Retinal pigment epithelial cell (primary cell): ENCODE results near the gene FREY1.

Experiments
- DNase-seq: peaks from one replicate; pipeline ENCODE4 v3.0.0-alpha.2; 2010; ENCODE audit warnings: low read depth
- H3K4me3 ChIP-seq: 2 replicates; pipeline ENCODE4 v1.5.1; 2011; ENCODE audit warnings: mild to moderate bottlenecking, low read length, control low read depth, moderate library complexity
- CTCF ChIP-seq: conservative IDR thresholded peaks from 2 replicates; pipeline ENCODE4 v1.5.1; 2011; ENCODE audit warnings: low read depth, low read length, control low read depth, inconsistent platforms

Gene FREY1

GRCh38 chr11:45939836-45940235, 32.8 kb upstream of the FREY1 start:
- DNase-seq, result no peak
- no peak for TF ChIP-seq CTCF
- H3K4me3 ChIP-seq, result no peak overlapping the region

GRCh38 chr11:45937916-45938315, 30.8 kb upstream of the FREY1 start:
- DNase-seq, result no peak
- no peak overlapping the region for H3K4me3 ChIP-seq
- TF ChIP-seq CTCF, result no peak

GRCh38 chr11:45936511-45937054, 29.5 kb upstream of the FREY1 start:
- DNase-seq, result no peak
- no peak overlapping the region for H3K4me3 ChIP-seq
- no peak for TF ChIP-seq CTCF

- DNase-seq, result no peak
- H3K4me3 ChIP-seq, result no peak overlapping the region
- TF ChIP-seq CTCF, result no peak
Observed at GRCh38 chr11:45935349-45936064, 28.4 kb upstream of the FREY1 start.

- TF ChIP-seq CTCF, result no peak
- no peak for DNase-seq
- H3K4me3 ChIP-seq, result no peak overlapping the region
Observed at GRCh38 chr11:45934580-45935318, 27.7 kb upstream of the FREY1 start.

- TF ChIP-seq CTCF, result no peak
- no peak for DNase-seq
- no peak overlapping the region for H3K4me3 ChIP-seq
Observed at GRCh38 chr11:45933846-45934579, 26.9 kb upstream of the FREY1 start.
